K562 (cell line): Measurements from ENCODE around the gene RBMX2. TPM values are rescaled to one million over a fixed set of nuclear protein-coding genes. Genes with fewer than 3 reads are reported as not detected.

Source experiments
- ATAC-seq: fragments of 200-7000 bp; cut with Tn5 transposase; 3 replicates; pipeline ENCODE4 v1.9.1; 2020; ENCODE audit warnings: moderate library complexity
- BruUV-seq: library from RNA; stranded (reverse); fragments of 400-500 nt; replicated peaks from 2 replicates; lab custom pipeline; 2021; lab: Mats Ljungman, UMichigan
- CTCF ChIA-PET: fragments of 300-600 bp; formaldehyde crosslinking; extraction: SDS; loops from one replicate; lab custom pipeline; 2021; ENCODE audit warnings: low intra/inter-chr PET ratio; lab: Yijun Ruan, JAX
- POLR2A ChIA-PET: fragments of 300-600, 350-650 bp; sonication (Branson Sonifier 250); formaldehyde crosslinking; extraction: SDS; loops from one replicate; lab custom pipeline; 2021; ENCODE audit warnings: antibody characterized with exemption, inconsistent platforms; lab: Yijun Ruan, JAX
- DNase-seq, 4 experiments: peaks; one replicate each; pipeline versions ENCODE4 v3.0.0 to v3.0.0-alpha.2; 2011 to 2018; ENCODE audit warnings: low spot score in 3 of 4, mixed read lengths in 3 of 4; ENCODE audit errors: extremely low read depth in 1 of 4
- FAIRE-seq: peaks from 2 replicates; lab custom pipeline; 2011; peaks lifted over from hg19 to GRCh38; lab: Jason Lieb, UNC
- H2AFZ ChIP-seq: 2 replicates; pipeline ENCODE4 v1.6.0; 2011; ENCODE audit warnings: low read depth, low read length, control low read depth, inconsistent platforms
- H3K27ac ChIP-seq: fragments of 200-600 bp; 3 replicates; pipeline ENCODE4 v1.8.0; 2011; ENCODE audit warnings: low read depth, mild to moderate bottlenecking, control low read depth, inconsistent platforms, low read length, moderate library complexity, mixed read lengths; ENCODE audit errors: extremely low read depth
- H3K27me3 ChIP-seq, 2 experiments: fragments of 300-600 bp in 1 of 2; 2 replicates in 1 of 2; 3 replicates in 1 of 2; pipeline versions ENCODE4 v1.6.0 to v1.8.0; 2011; ENCODE audit warnings: inconsistent platforms in 2 of 2, low read length in 2 of 2, mild to moderate bottlenecking in 1 of 2, mixed read lengths in 1 of 2, moderate library complexity in 1 of 2; ENCODE audit not compliant: control insufficient read depth in 2 of 2, insufficient read depth in 2 of 2
- H3K36me3 ChIP-seq: fragments of 300-600 bp; 3 replicates; pipeline ENCODE4 v1.8.0; 2011; ENCODE audit warnings: mild to moderate bottlenecking, low read length, inconsistent platforms; ENCODE audit not compliant: control insufficient read depth, insufficient read depth
- H3K4me1 ChIP-seq, 2 experiments: fragments of 200-600 bp in 1 of 2; replicated peaks in 1 of 2; 2 replicates in 1 of 2; 3 replicates in 1 of 2; pipeline versions ENCODE4 v1.5.1 to v1.8.0; 2011; ENCODE audit warnings: inconsistent platforms in 2 of 2, low read length in 2 of 2, mild to moderate bottlenecking in 1 of 2, mixed read lengths in 1 of 2, moderate library complexity in 1 of 2; ENCODE audit not compliant: control insufficient read depth in 2 of 2, insufficient read depth in 2 of 2
- H3K4me2 ChIP-seq: 2 replicates; pipeline ENCODE4 v1.6.1; 2011; ENCODE audit warnings: low read length, control low read depth, inconsistent platforms, mixed read lengths; ENCODE audit not compliant: insufficient read depth
- H3K4me3 ChIP-seq: fragments of 200-600 bp; sonication (generic), shearing (Covaris generic); 2 replicates; pipeline ENCODE4 v1.5.1; 2016; ENCODE audit warnings: control low read depth, inconsistent platforms
- H3K79me2 ChIP-seq: fragments of 200-600 bp; 3 replicates; pipeline ENCODE4 v1.8.0; 2011; ENCODE audit warnings: low read length, inconsistent platforms; ENCODE audit not compliant: control insufficient read depth, insufficient read depth
- H3K9ac ChIP-seq, 2 experiments: 2 replicates each; pipeline versions ENCODE4 v1.6.0 to v1.6.1; 2011; ENCODE audit warnings: low read depth in 2 of 2, low read length in 2 of 2, control low read depth in 1 of 2, inconsistent platforms in 1 of 2, mild to moderate bottlenecking in 1 of 2, mixed read lengths in 1 of 2; ENCODE audit not compliant: insufficient read depth in 1 of 2
- H3K9me1 ChIP-seq: one replicate; pipeline ENCODE4 v1.6.0; 2011; ENCODE audit warnings: inconsistent platforms, mild to moderate bottlenecking, low read length, moderate library complexity; ENCODE audit not compliant: control insufficient read depth, insufficient read depth
- H3K9me3 ChIP-seq: replicated peaks from 2 replicates; pipeline ENCODE4 v1.5.1; 2011; ENCODE audit warnings: low read depth, low read length, inconsistent platforms; ENCODE audit not compliant: control insufficient read depth, insufficient read depth
- H4K20me1 ChIP-seq: replicated peaks from 2 replicates; pipeline ENCODE4 v1.6.1; 2011; ENCODE audit warnings: low read length, inconsistent platforms, mixed read lengths; ENCODE audit not compliant: control insufficient read depth, insufficient read depth
- CBX5 ChIP-seq: IDR thresholded peaks from 2 replicates; pipeline ENCODE4 v1.6.1; 2014; ENCODE audit warnings: low read depth, borderline replicate concordance
- CEBPZ ChIP-seq: fragments of 150-350 bp; IDR thresholded peaks from 2 replicates; pipeline ENCODE4 v1.6.1; 2014; ENCODE audit warnings: low read depth, mild to moderate bottlenecking, low read length, borderline replicate concordance
- FOXA1 ChIP-seq: fragments of 450-650 bp; IDR thresholded peaks from 2 replicates; pipeline ENCODE4 v1.6.1; 2016; ENCODE audit warnings: mild to moderate bottlenecking, borderline replicate concordance
- FOXA3 ChIP-seq, 2 experiments: fragments of 450-650 bp in 1 of 2; sonication (generic) in 1 of 2; formaldehyde crosslinking; IDR thresholded peaks in 1 of 2; conservative IDR thresholded peaks in 1 of 2; 2 replicates each; pipeline versions ENCODE4 v1.4.0 to v1.8.0; 2020 to 2022; ENCODE audit warnings: mild to moderate bottlenecking in 2 of 2, missing genetic modification reagents in 1 of 2
- HOMEZ ChIP-seq: fragments of 250-450 bp; sonication (Bioruptor Pico); IDR thresholded peaks from 2 replicates; pipeline ENCODE4 v1.4.0; 2020; ENCODE audit warnings: mild to moderate bottlenecking, moderate library complexity
- MBD1 ChIP-seq: fragments of 250-450 bp; sonication (Bioruptor Pico); IDR thresholded peaks from 2 replicates; pipeline ENCODE4 v1.8.0; 2022; ENCODE audit warnings: inconsistent platforms
- NRF1 ChIP-seq, 2 experiments: fragments of 450-650 bp; IDR thresholded peaks in 1 of 2; conservative IDR thresholded peaks in 1 of 2; 2 replicates each; pipeline ENCODE4 v1.6.1; 2014; ENCODE audit warnings: mild to moderate bottlenecking in 2 of 2
- RBBP5 ChIP-seq: fragments of 200-600 bp; sonication (generic); IDR thresholded peaks from 2 replicates; pipeline ENCODE4 v1.6.1; 2012; ENCODE audit warnings: borderline replicate concordance, mild to moderate bottlenecking, low read length, control low read depth, inconsistent platforms; ENCODE audit not compliant: insufficient read depth, poor library complexity, severe bottlenecking
- ZFP1 ChIP-seq: fragments of 450-650 bp; formaldehyde crosslinking; IDR thresholded peaks from 2 replicates; pipeline ENCODE4 v1.4.0; 2020; ENCODE audit warnings: mild to moderate bottlenecking, mixed read lengths
- ZNF644 ChIP-seq: fragments of 200-800 bp; sonication (Bioruptor generic); IDR thresholded peaks from 2 replicates; pipeline ENCODE4 v1.6.1; 2016; ENCODE audit warnings: low read depth, missing genetic modification characterization, missing compliant biosample characterization
- ZNF785 ChIP-seq: fragments of 250-450 bp; sonication (Bioruptor Pico); IDR thresholded peaks from 2 replicates; pipeline ENCODE4 v1.4.0; 2020; ENCODE audit warnings: mild to moderate bottlenecking
- WGBS: fragments of 100-300 bp; shearing (Covaris generic); methylation state at CpG from one replicate; pipeline ENCODE4 v1.1.6; 2016; ENCODE audit warnings: low coverage, mixed read lengths; ENCODE audit not compliant: insufficient coverage; ENCODE audit errors: missing lambda C conversion rate; 5-methylcytosine and 5-hydroxymethylcytosine counted together
- in situ Hi-C: fragments of 300-500 bp; cut with MboI; formaldehyde crosslinking; loops from 4 replicates; pipeline ENCODE4 v1.15.0; 2018; ENCODE audit warnings: inconsistent platforms, mixed read lengths
- intact Hi-C: fragments of 100-400 bp; cut with micrococcal nuclease; formaldehyde crosslinking; loops from 2 replicates; pipeline ENCODE4 v1.14.2; 2022
- polyA plus RNA-seq, 8 experiments: library from polyadenylated mRNA; depleted of rRNA in 4 of 8; stranded (reverse) in 5 of 8; unstranded in 3 of 8; fragments of >200 nt; fragmentation: Nextera tagmentation in 2 of 8; fragmentation: Illumina TruSeq in 1 of 8; extraction: Ambion mirVana in 2 of 8; extraction: Trizol in 1 of 8; gene quantifications; 2 replicates each; pipeline versions ENCODE4 v1.2.1 to v1.2.3, GENCODE V29; 2011 to 2014; ENCODE audit warnings: inconsistent platforms in 1 of 8, missing spikeins in 1 of 8
- total RNA-seq, 7 experiments: library from RNA; depleted of rRNA in 6 of 7; stranded (reverse); fragments of >200 nt in 6 of 7; fragmentation: Illumina TruSeq in 2 of 7; extraction: Trizol in 2 of 7; gene quantifications; 2 replicates each; pipeline versions ENCODE4 v1.2.1 to v1.2.3, GENCODE V29; 2011 to 2021; ENCODE audit warnings: low replicate concordance in 1 of 7
- TF ChIP-seq, protein P1 (sequence below): fragments of 450-650 bp; conservative IDR thresholded peaks from 2 replicates; pipeline ENCODE4 v1.6.1; 2016; ENCODE audit warnings: missing genetic modification characterization, low read depth, mild to moderate bottlenecking, missing compliant biosample characterization, moderate library complexity

Gene RBMX2
- total and polyA plus RNA-seq, 9 of the 15 experiments (the other 6 are each of a cell fraction or from before 2014, with no cell fraction given), result 27.2 to 62.5 (median 54.1) TPM

DNA sequence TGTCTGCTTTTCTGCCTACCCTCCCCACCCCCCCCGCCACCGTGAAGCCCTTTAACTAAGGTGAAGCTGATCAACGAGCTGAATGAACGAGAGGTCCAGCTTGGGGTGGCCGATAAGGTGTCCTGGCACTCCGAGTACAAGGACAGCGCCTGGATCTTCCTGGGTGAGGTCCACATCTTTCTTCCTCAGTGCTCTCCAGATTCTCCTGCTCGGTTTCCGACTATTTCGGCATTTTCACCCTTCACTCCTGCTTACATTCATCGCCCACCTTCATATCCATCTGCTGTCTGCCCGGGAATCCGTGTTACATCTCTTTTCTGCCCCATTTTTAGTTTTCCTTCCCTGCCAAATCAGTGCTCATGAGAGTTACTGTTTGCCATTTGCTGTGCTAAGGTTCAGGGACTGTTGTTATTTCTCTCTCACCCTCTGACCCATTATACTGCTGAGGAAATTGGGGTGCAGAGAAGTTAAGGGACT, 459 bp downstream of the RBMX2 start:
- no peaks in the 10 kb centered on the region for H3K27me3 ChIP-seq
- FAIRE-seq (no peak), ATAC-seq (peak; percentile 5; the same call in 1 of the 3 replicates), DNase-seq (no peak)
- H3K9me1 ChIP-seq, result no peaks in the 10 kb centered on the region
- H2AFZ ChIP-seq, result peak overlapping the region; percentile 99
- H3K4me2 ChIP-seq, result peak overlapping the region; percentile 99
- TSS peak; percentile 71 for BruUV-seq
- no peaks in the 10 kb centered on the region; the same call in 1 of the 2 replicates for H3K9me3 ChIP-seq
- intact Hi-C loops, result no loop called here
- peaks cover 27% of the 10 kb centered on the region for H3K79me2 ChIP-seq
- CTCF ChIA-PET, result no interaction called here
- peaks cover 19% of the 10 kb centered on the region; the same call in 2 of the 3 replicates for H3K36me3 ChIP-seq
- H3K27ac ChIP-seq, result peak overlapping the region; percentile 92
- 0% methylated on average over 6 of the region's 13 CpGs for WGBS
- peak overlapping the region; percentile 68 for H3K4me3 ChIP-seq
- H3K9ac ChIP-seq, result peak overlapping the region; percentile 92 to 99
- no peaks in the 10 kb centered on the region for H4K20me1 ChIP-seq
- POLR2A ChIA-PET, result interaction anchor here (0.5 to 1.1 kb wide), 5 partner anchors 10 to 208 kb away, joined by 3 to 5 read pairs (median 3); partner anchors contain the start of gene ZNF280C
- in situ Hi-C loops, result no loop called here
- no peaks in the 10 kb centered on the region; a peak in 2 of 5 replicates for H3K4me1 ChIP-seq
- no peak for TF ChIP-seq HOMEZ (CRISPR knock-in tag)
- TF ChIP-seq MBD1 (CRISPR knock-in tag), result no peak
- TF ChIP-seq CEBPZ, result no peak
- no peak for TF ChIP-seq CBX5
- TF ChIP-seq ZNF644 (tag), result no peak
- no peak for TF ChIP-seq NRF1 (conservative IDR thresholded peaks at IDR 0.05 in 1 of 2, IDR thresholded peaks at IDR 0.05 in 1 of 2)
- no peak for TF ChIP-seq ZNF785 (CRISPR knock-in tag)
- peak; percentile 4 for TF ChIP-seq RBBP5
- no peak for TF ChIP-seq FOXA1
- TF ChIP-seq ZFP1 (CRISPR knock-in tag), result no peak
- no peak for TF ChIP-seq FOXA3 (CRISPR knock-in tag; conservative IDR thresholded peaks at IDR 0.05 in 1 of 2, IDR thresholded peaks at IDR 0.05 in 1 of 2)
- TF ChIP-seq, protein P1, sequence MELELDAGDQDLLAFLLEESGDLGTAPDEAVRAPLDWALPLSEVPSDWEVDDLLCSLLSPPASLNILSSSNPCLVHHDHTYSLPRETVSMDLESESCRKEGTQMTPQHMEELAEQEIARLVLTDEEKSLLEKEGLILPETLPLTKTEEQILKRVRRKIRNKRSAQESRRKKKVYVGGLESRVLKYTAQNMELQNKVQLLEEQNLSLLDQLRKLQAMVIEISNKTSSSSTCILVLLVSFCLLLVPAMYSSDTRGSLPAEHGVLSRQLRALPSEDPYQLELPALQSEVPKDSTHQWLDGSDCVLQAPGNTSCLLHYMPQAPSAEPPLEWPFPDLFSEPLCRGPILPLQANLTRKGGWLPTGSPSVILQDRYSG (tag), result no peak
